HFFc6 (cell line): ENCODE data around the gene CARD19. TPM values are rescaled to one million over a fixed set of nuclear protein-coding genes. Genes with fewer than 3 reads are reported as not detected.
A peak's percentile ranks its signal among the peaks of the same experiment; 100 is the strongest.

Source experiments
- DNase-seq: peaks from one replicate; pipeline ENCODE4 v3.0.0-alpha.2; 2018
- H3K27ac Mint-ChIP-seq: 2 replicates; pipeline ENCODE4 v1.8.0; 2020; ENCODE audit warnings: mild to moderate bottlenecking, mixed read lengths
- H3K27me3 Mint-ChIP-seq: 2 replicates; pipeline ENCODE4 v1.8.0; 2021; ENCODE audit warnings: mild to moderate bottlenecking, moderate library complexity, mixed read lengths; ENCODE audit not compliant: insufficient read depth
- H3K36me3 Mint-ChIP-seq: 2 replicates; pipeline ENCODE4 v1.8.0; 2021; ENCODE audit warnings: low read depth, mixed read lengths
- H3K4me1 Mint-ChIP-seq: 2 replicates; pipeline ENCODE4 v1.8.0; 2020; ENCODE audit warnings: low read depth, mixed read lengths
- H3K4me3 Mint-ChIP-seq: 2 replicates; pipeline ENCODE4 v1.8.0; 2020; ENCODE audit warnings: mild to moderate bottlenecking, moderate library complexity, mixed read lengths
- H3K9me3 Mint-ChIP-seq: 2 replicates; pipeline ENCODE4 v1.8.0; 2020; ENCODE audit warnings: mild to moderate bottlenecking, mixed read lengths
- CTCF ChIP-seq: fragments of 200-600 bp; sonication (generic); IDR thresholded peaks from 2 replicates; pipeline ENCODE4 v1.5.0; 2021; ENCODE audit warnings: antibody characterized with exemption, mild to moderate bottlenecking
- total RNA-seq, 6 experiments: library from RNA; stranded (reverse); fragmentation: NEBNext Ultra II Directional; extraction: Animal tissue kit (Norgen Biotek cat#: 25700); gene quantifications; 2 replicates in 1 of 6; 3 replicates in 5 of 6; pipeline ENCODE4 v1.2.3, GENCODE V29; 2021

The CARD19 gene
- total RNA-seq, 6 experiments from 2014 or later: 35.3 to 40.6 (median 37.9) TPM

DNA sequence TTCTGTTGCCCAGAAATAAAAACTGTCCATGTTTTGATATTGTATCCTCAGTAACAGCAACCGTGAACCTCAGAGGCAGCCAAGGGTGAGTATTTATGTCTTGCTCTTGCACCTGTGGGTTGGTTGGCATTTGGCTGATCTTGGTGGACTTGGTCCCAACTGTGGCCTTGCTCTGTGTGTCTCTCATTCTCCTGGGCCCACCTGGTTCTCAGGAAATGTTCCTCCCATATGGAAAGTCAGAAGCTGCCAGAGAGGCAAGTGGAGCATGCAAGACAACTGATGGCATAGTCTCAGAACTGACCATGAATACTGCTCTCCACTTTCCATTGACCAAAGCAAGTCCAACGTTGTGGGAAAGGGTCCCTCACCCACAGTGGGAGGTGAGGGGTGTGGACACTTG, 51.6 kb downstream of the CARD19 start:
- Mint-ChIP-seq H3K36me3 (0 out of 2 replicates have a peak, but pooled peaks cover 4% of the 10 kb centered on the region), H3K27me3 (peaks cover 11% of the 10 kb centered on the region), H3K4me3 (no peak overlapping the region), H3K27ac (no peak overlapping the region), H3K4me1 (no peaks in the 10 kb centered on the region), H3K9me3 (no peaks in the 10 kb centered on the region; the same call in 1 of the 2 replicates)
- no peak for DNase-seq
- TF ChIP-seq CTCF: no peak

DNA sequence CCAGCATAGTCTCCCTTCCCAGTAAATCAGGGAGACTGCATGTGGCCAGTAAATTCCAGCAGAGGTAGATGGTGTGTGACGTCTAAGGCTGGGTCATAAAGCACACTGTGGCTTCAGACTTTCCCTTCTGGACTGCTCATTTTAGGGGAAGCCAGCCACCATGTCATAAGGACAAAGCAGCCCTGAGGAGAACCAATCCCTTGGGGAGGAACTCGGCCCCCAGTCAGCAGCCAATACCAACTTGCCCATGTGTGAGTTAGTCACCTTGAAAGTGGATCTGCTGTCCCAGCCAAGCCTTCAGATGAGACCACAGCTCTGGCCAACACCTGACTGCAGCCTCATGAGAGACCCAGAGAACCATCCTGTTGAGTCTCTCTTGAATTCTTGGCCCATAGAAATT, 52.7 kb downstream of the CARD19 start:
- no peak overlapping the region for H3K4me3 Mint-ChIP-seq
- no peaks in the 10 kb centered on the region; the same call in 1 of the 2 replicates for H3K9me3 Mint-ChIP-seq
- 0 out of 2 replicates have a peak, but pooled peaks cover 4% of the 10 kb centered on the region for H3K36me3 Mint-ChIP-seq
- no peaks in the 10 kb centered on the region for H3K4me1 Mint-ChIP-seq
- no peak for DNase-seq
- no peak overlapping the region for H3K27ac Mint-ChIP-seq
- TF ChIP-seq CTCF: no peak
- peaks cover 11% of the 10 kb centered on the region for H3K27me3 Mint-ChIP-seq

DNA sequence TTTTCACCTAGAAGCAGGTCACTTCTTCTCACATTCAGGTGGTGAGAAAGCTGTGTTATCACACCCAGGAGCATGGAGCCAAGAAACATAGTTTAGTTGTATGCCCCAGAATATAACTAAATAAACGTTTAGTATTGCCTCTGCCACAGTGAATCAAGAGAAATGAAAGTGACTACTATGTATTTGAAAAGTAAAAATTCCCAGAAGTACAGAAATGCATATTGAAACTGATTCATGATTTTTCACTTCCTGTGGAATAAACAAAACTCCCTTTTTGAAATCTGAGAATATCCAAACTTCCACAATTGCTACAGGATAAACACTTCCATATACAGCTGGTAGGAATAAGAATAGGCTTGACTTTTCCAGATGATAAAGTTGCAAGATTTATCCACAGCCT, 53.3 kb downstream of the CARD19 start:
- peaks cover 9% of the 10 kb centered on the region for H3K27me3 Mint-ChIP-seq
- DNase-seq: no peak
- H3K4me3 Mint-ChIP-seq: no peak overlapping the region
- no peaks in the 10 kb centered on the region; the same call in 1 of the 2 replicates for H3K9me3 Mint-ChIP-seq
- no peak overlapping the region for H3K27ac Mint-ChIP-seq
- no peaks in the 10 kb centered on the region for H3K4me1 Mint-ChIP-seq
- TF ChIP-seq CTCF: no peak
- 0 out of 2 replicates have a peak, but pooled peaks cover 4% of the 10 kb centered on the region for H3K36me3 Mint-ChIP-seq

DNA sequence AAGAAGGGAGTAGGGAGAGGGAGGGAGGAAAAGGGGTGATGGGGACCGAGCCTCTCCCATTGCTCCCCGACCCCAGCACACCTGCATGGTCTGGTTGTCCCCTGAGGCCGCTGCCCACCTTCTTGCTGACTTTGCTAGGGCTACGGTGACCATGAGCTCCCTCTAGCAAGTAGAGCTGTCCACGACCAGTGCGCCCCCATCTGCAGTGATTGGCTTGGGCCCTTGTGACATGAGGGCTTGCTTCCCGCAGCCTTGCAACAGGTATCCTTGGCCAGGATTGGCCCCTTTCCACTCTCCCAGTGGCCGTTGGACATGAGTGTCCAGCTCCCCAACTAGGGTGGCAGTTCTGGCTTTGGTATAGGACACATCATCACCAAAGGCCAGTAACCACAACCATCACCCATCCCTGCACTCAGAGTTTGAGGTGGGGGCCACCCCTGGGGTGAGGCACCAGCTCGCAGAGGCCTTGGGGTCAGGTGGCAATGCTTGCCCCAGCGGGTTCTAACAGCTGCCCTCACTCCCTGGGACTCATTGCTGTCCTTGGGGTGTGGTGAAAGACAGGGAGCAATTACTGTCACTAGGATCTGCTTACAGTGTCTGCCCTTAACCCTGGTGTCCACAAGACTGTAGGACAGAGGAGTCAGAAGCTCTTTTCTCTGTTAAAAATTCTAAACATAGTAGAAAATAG, 55.2 kb downstream of the CARD19 start:
- no peak overlapping the region for H3K27ac Mint-ChIP-seq

DNA sequence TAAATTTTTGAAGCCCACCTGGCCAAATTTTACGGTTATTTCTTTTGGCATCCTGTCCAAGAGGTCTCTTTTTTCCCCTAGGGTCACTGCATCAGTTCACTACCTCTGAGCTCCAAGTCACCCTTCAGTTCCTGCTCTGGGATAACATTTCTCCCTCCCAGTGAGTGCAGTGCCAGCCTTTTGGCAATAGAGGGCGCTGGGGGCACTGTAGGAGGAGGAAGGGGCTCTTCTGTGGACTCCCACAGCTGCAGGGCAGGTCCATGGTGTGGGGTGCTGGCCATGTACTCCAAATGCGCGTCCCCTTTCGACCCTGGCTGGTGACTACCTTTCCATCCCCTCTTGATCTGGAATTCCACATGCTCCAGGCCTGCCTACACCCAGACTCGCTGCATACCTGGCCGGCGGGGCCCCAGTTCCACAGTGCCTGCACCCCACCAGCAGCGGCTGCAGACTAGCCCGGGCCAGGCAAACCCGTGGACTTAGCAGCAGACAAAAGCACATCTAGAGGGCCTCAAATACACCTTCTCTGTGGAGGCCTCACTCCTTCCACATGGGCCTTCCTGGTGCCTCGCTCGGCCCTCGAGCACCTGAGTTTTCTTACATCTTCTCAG, 58.4 kb downstream of the CARD19 start:
- Mint-ChIP-seq H3K27me3 (peaks cover 9% of the 10 kb centered on the region; the same call in 1 of the 2 replicates), H3K27ac (no peak overlapping the region), H3K4me3 (no peak overlapping the region), H3K4me1 (peaks cover 2% of the 10 kb centered on the region), H3K9me3 (no peaks in the 10 kb centered on the region), H3K36me3 (no peaks in the 10 kb centered on the region)
- no peak for DNase-seq
- TF ChIP-seq CTCF: peak; percentile 77

More for the DNA sequence above, 55.2 kb downstream of the CARD19 start:
- peaks cover 9% of the 10 kb centered on the region for H3K27me3 Mint-ChIP-seq
- H3K4me3 Mint-ChIP-seq: no peak overlapping the region
- no peak for TF ChIP-seq CTCF
- H3K9me3 Mint-ChIP-seq: no peaks in the 10 kb centered on the region; the same call in 1 of the 2 replicates
- no peaks in the 10 kb centered on the region for H3K4me1 Mint-ChIP-seq
- 0 out of 2 replicates have a peak, but pooled peaks cover 4% of the 10 kb centered on the region for H3K36me3 Mint-ChIP-seq
- no peak for DNase-seq
